DMS153 (cell line): Measurements from ENCODE around the gene ZNF273.
"Not testable (repeated sequence)": the region's sequence is repeated elsewhere in the genome, so short reads cannot be mapped to it uniquely, and the experiment has no call there.

Experiments
- DNase-seq: peaks from one replicate; lab custom pipeline; 2025; lab: John Stamatoyannopoulos, UW

The ZNF273 gene

DNA sequence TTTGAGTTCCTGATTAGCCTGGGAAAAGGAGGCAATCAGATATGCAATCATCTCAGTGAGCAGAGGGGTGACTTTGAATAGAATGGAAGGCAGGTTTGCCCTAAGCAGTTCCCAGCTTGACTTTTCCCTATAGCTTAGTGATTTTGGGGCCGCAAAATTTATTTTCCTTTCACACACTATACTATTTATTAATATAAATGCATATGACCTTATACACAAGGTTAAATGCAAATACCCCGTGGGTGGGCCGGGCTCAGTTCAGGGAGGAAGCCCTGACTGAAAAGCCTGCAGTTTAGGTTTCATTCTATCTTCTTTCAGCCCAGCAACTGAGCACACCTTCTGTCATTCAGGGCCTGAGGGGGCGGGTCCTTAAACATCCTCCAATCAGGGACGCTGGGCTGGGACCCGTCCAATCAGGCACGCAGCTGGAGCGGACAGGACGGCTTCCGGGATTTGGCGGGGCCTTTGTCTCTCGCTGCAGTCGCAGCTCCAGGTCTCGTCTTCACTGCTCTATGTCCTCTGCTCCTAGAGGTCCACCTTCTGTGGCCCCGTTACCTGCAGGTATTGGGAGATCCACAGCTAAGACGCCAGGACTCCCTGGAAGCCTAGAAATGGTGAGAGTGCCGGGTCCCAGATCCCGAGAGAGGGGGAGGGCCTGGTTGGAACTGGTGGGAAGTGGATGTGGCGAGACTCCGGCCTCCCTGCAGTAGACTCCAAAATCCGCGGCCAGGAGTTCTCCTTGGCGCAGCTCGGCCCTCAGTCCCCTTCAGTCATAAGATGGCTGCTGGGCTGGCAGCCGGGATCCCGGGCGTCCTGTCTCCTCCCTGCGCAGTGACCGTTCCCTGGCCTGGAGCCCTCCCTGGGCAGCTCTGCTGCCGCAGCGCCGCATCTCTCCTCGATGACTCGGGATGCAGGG, at the start of gene ZNF273:
ZNF273 (plus strand) TSS at position 468 of the 916 bp plus-strand sequence; CDS start at position 513, 45 bp downstream.
- peak; percentile 85 for DNase-seq

DNA sequence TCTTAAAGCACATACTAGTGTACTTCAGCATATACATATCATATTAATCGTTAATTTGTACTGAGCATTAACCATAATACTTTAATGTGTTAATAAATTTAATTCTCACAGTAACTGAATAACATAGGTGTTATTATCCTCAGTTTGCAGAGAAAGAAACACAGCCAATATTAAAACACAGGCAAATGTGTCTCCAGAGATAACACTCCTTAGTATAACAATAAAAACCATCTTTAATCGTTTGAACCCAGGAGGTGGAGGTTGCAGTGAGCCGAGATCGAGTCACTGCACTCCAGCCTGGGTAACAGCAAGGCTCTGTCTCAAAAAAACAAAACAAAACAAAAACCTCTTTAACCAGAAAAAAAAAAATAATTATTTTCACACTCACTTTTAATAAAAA, 49.4 kb upstream of the ZNF273 start:
- DNase-seq, result no peak

DNA sequence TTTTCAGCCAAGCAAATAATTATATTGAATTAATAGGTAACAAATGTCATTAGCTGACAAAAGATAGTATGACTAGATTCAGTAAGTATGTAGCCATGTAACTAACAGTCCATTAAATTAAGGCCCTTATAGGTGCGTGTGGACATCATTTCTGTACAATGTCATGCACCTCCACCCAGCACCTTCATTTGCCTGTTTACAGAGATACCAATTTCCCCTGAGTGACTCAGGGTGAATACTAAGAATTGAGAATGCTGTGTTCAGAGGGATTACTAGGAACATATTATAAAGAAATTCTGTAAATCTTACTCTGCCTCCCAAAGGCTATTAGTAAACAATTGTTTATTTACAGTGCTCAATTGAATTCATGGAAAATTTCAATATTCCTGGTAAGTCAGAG, 48.1 kb upstream of the ZNF273 start:
- DNase-seq, result no peak

DNA sequence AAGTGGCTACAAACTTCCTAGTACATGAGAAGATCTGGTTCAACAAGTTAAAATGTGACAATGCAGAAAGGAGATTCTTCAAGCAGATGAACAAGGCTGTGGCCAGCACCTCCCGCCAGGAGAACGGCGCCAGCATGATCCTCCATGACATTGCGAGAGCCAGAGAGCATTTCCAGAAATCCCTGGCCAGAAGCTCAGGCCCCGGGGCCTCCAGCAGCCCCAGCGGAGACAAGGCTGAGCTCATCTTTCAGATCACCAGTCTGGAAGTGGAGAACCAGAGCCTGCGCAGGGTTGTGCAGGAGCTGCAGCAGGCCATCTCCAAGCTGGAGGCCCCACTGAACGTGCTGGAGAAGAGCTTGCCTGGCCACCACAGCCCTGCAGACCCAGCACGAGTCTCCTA, 40.1 kb upstream of the ZNF273 start:
- no peak for DNase-seq

DNA sequence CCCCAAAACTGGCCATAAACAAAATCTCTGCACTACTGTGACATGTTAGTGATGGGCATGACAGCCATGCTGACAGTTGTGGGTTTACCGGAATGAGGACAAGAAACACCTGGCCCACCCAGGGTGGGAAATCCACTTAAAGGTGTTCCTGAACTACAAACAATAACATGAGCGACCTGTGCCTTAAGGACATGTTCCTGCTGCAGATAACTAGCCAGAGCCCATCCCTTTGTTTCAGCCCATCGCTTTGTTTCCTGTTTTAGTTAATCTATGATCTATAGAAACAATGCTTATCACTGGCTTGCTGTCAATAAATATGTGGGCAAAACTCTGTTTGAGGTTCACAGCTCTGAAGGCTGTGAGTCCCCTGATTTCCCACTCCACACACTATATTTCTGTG, 39.5 kb upstream of the ZNF273 start:
- DNase-seq, result not testable (repeated sequence)

DNA sequence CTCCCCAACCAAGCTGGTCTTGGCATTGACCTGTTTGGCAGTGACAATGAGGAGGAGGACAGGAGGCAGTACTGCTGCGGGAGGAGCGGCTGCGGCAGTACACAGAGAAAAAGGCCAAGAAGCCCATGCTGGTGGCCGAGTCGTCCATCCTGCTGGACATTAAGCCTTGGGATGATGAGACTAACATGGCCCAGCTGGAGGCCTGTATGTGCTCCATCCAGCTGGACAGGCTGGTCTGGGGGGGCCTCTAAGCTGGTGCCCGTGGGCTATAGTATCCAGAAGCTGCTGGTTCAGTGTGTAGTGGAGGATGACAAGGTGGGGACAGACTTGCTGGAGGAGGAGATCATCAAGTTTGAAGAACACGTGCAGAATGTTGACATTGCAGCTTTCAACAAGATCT, 39.1 kb upstream of the ZNF273 start:
- no peak for DNase-seq

DNA sequence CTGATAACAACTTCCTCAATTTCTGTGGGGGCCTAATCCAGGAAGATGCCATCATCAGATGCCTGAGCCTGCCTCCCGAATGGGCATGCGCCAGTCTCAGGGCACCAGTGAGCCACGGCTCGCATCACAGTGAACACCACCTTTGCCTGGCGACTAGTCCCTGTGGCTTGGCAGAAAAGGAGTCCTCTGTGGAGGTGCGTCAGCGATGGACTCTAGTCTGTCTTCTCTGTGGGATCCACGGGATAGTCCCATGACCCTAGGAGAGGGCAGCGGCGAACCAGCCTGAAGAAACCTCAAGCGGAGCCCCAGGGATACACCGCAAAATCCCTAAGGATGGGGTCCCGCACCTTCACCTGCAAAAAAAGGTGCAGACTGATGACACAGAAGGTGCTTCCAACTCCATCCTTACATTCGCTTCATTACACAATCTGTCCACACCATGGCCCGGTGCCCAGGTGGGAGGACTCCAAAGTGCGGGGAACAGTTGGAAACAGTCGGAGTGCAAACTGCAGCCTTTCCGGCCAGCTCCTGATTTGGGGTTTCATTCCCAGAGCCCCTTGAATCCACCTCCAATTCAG, 35.1 kb upstream of the ZNF273 start:
- DNase-seq, result no peak

DNA sequence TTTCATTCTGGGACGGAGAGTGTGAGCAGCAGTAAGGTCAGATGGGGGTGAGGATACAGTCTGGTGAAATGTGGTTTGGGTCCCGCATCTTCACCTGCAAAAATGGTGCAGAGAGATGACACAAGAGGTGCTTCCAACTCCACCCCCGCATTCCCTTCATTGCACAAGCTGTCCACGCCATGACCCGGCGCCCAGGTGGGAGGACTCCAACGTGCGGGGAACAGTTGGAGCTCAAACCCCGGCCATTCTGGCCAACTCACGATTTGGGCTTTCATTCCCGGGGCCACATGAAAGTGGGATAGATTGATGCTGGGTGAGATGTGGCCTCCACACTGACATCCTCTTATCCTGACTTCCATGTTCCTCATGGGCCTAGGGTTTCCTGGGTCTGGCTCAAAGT, 34.6 kb upstream of the ZNF273 start:
- no peak for DNase-seq

DNA sequence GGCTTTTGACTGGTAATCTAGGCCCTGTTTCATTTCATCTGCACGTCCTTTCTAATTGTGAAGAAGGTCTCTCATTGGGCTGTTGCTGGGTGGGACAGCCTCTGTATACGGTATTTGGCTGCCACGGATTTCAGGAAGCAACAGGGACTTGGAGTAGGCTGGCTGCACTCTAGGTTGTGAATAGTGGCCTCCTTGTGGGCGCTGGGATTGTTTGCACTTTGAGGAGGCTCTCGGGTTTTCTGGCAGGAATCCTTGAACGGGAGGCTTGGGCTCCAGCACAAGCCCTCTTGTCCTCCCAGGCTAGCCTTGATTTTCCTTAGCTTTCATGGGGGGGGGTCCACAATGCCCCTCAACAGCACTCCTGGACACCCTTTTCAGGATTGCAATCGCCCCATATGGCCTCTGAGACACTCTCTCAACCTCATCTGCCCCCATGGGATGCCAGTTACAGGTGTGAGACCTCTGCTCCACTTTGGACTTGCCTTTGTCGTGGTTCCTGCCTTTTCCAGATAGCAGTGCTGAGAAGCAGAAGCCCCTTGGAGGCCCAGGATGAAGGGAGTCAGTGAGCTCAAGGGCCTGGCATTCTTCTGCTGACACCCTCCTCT, 33.9 kb upstream of the ZNF273 start:
- DNase-seq, result no peak

DNA sequence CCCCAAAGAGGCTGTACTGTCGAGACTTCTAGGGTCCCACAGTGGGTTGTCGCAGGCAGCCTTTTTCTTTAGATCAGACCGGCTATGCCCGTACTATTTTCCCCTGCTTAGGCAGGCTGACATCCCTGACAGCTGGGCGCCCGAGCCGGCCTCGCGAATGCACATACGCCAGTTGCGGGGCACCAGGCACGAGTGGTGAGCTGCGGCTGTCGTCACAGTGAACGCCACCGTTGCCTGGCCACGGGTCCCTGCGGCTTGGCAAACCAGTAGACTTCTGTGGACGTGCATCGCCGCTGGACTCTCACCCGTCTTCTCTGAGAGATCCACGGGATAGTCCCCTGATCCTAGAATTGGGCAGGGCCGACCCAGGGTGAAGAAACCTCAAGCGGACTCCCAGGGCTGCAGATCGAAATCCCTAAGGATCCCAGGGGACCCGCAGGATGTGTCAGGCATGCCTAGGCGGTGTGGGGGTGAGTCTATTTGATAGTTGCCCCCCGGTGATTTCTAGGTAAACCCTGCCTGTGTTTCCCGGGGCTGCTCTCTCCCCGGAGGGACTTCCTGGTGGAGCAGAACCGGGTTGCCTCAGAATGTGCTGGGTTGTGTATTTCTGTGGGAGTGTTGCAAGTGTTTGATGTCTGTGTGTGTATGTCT, 33.0 kb upstream of the ZNF273 start:
- no peak for DNase-seq

DNA sequence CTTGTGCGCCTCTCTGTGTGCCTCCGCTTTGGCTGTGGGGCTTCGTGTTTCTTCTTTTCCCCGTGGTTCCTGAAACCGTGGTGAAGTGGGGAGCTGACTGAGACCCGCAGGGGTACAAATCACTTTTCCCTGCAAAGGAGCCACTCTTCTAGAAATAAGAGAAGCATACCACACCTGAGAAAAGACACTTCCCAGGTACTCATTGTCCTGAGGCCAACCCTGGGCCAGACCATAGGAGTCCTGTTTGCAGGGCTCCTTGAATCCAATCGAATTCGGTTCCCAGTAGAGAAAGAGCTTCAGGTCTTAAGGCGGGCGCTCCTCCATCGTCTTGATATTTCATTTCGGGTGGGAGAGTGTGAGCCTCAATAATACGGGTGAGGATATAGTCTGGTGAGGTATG, 32.4 kb upstream of the ZNF273 start:
- DNase-seq, result no peak

DNA sequence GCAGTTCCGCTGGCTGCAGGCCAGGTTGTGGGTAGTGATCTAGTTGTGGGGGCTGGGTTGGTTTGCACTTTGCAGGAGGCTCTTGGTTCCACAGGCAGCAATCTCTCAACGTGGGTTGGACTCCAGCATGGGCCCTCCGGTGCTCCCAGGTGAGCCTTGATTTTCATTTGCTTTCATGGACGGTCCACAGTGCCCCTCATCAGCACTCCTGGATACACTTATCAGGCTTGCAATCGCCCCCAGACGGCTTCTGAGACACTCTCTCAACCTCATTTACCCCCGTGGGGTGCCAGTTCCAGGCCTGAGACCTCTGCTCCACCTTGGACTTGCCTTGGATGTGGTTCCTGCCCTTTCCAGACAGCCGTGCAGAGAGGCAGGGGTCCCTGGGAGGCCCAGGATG, 31.3 kb upstream of the ZNF273 start:
- no peak for DNase-seq

DNA sequence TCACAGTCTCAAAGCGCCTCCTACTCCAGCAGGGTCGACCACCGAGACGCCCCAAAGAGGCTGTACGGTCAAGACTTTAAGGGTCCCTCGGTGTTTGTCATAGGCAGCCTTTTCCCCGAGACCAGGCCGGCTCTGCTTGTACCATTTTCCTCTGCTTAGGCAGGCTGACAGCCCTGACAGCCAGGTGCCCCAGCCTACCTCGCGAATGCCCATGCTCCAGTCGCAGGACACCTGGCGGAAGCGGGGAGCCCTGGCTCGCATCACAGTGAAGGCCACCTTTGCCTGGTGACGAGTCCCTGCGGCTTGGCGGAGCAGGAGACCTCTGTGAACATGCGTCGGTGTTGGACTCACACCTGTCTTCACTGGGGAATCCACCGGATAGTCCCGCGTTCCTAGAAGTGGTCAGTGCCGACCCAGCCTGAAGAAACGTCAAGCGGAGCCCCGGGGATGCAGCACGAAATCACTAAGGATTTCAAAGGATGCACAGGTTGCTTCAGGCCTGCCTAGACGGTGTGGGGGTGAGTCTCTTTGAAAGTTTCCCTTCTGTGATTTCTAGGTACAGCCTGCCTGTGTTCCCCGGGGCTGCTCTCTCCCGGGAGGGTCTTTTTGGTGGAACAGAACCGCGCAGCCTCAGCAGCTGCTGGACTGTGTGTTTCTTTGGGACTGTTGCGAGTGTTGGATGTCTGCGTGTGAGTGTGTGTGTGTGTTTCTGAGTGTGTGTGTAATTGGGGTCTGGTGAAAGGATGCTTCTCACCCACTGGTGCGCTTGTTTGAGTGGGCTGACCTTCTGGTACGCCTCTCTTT, 30.5 kb upstream of the ZNF273 start:
- no peak for DNase-seq

DNA sequence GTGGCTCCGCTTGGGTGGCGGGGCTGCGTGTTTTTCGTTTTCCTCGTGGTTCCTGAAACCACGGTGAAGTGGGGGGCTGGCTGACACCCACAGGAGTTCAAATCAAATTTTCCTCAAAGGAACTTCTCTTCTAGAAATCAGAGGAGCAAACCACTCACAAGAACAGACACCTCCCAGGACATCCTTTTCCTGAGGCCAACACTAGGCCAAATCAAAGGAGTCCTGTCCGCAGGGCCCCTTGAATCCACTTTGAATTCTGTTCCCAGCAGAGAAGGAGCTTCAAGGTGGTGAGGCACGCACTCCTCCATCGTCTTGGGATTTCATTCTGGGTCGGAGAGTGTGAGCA, 29.9 kb upstream of the ZNF273 start:
- no peak for DNase-seq

DNA sequence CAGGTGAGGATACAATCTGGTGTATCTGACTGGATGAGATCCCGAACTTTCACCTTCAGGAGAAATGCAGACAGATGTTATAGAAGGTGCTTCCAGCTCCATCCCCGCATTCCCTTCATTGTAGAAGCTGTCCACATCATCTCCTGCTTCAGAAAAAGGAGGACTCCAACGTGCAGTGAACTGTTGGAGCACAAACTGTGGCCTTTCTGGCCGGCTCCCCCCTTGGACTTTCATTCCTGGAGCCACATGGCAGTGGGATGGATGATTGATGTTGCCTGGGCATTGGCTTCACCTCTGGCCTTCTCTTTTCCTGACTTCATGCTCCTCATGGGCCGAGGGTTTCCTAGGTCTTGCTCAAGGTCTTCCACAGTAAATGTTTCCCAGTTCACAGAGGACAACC, 29.6 kb upstream of the ZNF273 start:
- no peak for DNase-seq

DNA sequence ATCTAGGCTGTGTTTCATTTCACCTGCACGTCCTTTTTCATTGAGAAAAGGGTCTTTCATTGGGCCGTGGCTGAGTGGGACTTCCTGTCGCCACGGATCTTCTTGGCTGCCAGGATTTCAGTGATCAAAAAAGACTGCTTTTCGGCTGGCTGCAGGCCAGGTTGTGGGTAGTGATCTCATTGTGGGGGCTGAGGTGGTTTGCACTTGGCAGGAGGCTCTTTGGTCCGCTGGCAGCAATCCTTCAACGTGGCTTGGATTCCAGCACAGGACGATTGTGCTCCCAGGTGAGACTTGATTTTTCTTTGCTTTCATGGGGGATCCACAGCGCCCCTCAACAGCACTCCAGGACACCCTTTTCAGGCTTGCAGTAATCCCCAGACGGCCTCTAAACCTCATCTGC, 29.0 kb upstream of the ZNF273 start:
- DNase-seq, result no peak

DNA sequence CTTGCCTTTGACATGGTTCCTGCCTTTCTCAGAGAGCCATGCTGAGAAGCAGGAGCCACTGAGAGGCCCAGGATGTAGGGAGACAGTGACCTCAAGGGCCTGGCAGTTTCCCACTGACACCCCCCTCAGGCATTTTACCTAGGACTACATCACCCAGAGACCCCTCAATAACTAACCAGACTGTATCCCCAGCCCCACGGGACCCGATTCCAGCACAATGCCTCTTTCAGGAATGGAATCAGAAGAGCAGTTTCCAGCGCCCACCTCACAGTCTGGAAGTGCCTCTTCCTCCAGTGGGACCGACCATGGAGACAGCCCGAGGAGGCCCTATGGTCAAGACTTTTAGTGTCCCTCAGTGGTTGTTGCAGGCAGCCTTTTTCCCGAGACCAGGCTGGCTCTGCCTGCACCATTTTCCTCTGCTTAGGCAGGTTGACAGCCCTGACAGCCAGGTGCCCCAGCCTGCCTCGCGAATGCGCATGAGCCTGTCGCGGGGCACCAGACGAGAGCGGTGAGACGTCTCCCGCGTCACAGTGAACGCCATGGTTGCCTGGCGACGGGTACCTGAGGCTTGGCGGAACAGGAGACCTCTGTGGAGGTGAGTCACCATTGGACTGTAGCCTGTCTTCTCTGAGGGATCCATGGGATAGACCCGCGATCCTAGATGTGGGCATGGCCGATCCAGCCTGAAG, 28.4 kb upstream of the ZNF273 start:
- DNase-seq, result no peak

DNA sequence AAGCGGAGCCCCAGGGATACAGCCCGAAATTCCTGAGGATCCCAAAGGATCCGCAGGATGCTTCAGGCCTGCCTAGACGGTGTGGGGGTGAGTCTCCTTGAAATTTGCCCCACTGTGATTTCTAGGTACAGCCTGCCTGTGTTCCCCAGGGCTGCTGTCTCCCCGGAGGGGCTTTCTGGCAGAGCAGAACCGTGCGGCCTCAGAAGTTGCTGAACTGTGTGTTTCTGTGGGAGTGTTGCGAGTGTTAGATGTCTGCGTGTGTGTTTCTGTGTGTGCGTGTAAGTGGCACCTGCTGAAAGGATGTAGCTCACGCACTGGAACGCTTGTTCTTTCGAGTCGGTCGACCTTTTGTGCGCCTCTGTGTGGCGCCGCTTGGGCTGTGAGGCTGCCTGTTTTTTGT, 27.8 kb upstream of the ZNF273 start:
- no peak for DNase-seq

DNA sequence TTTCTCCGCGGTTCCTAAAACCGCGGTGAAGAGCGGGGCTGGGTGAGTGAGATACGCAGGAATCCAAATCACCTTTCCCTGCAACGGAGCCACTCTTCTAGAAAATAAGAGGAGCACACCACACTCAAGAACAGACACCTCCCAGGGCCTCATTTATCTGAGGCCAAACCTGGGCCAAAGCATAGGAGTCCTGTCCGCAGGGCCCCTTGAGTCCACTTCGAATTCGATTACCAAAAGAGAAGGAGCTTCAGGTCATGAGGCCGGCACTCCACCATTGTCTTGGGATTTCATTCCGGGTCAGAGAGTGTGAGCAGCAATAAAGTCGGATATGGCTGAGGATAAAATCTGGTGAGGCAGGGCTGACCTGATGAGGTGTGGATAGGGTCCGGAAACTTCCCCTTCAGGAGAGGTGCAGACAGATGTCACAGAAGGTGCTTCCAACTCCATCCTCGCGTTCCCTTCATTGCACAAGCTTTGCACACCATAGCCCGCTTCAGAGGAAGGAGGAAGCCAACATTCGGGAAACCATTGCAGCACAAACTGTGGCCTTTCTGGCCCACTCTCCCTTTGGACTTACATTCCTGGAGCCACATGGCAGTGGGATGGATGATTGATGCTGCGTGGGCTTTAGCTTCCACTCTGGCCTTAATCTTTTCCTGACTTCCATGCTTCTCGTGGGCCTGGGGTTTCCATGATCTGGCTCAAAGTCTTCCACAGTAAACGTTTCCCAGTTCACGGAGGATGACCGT, 27.2 kb upstream of the ZNF273 start:
- no peak for DNase-seq

DNA sequence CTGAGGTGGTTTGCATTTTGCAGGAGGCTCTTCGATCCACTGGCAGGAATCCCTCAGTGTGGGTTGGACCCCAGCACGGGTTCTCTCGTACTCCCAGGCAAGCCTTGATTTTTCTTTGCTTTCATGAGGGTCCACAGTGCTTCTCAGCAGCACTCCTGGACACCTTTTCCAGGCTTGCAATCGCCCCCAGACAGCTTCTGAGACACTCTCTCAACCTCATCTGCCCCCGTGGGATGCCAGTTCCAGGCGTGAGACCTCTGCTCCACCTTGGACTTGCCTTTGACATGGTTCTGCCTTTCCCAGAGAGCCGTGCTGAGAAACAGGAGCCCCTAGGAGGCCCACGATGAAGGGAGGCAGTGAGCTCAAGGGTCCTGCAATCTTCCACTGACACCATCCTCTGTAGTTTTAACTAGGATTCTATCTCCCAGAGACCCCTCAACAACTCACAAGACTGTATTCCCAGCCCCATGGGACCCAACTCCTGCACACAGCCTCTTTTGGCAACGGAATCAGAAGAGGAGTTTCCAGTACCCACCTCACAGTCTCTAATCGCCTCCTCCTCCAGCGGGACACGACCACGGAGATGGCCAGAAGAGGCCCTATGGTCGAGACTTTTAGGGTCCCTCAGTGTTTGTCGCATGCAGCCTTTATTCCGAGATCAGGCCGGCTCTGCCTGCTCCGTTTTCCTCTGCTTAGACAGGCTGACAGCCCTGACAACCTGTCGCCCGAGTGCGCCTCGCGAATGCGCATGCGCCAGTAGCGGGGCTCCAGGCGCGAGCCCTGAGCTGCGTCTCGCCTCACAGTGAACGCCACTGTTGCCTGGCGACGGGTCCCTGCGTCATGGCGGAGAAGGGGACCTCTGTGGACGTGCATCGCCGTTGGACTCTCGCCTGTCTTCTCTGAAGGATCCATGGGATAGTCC, 26.0 kb upstream of the ZNF273 start:
- no peak for DNase-seq
